ENCODE results near the gene MMP2. TPM values are rescaled to one million over a fixed set of nuclear protein-coding genes. Genes with fewer than 3 reads are reported as not detected.

Gene MMP2
- total RNA-seq (2014; rRNA removed; shearing (Covaris generic)): 278 and 283 TPM in 2 replicates

DNA sequence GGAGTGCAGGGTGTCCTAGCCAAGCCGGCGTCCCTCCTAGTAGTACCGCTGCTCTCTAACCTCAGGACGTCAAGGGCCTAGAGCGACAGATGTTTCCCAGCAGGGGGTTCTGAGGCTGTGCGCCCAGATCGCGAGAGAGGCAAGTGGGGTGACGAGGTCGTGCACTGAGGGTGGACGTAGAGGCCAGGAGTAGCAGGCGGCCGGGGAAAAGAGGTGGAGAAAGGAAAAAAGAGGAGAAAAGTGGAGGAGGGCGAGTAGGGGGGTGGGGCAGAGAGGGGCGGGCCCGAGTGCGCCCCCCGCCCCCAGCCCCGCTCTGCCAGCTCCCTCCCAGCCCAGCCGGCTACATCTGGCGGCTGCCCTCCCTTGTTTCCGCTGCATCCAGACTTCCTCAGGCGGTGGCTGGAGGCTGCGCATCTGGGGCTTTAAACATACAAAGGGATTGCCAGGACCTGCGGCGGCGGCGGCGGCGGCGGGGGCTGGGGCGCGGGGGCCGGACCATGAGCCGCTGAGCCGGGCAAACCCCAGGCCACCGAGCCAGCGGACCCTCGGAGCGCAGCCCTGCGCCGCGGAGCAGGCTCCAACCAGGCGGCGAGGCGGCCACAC, at the start of gene MMP2:
Gene MMP2 (plus strand): TSS at position 372 of the 603 bp plus-strand sequence. CDS start 282 bp downstream, outside the sequence.
- peak; percentile 83 for DNase-seq (ENCODE audit: low spot score)

DNA sequence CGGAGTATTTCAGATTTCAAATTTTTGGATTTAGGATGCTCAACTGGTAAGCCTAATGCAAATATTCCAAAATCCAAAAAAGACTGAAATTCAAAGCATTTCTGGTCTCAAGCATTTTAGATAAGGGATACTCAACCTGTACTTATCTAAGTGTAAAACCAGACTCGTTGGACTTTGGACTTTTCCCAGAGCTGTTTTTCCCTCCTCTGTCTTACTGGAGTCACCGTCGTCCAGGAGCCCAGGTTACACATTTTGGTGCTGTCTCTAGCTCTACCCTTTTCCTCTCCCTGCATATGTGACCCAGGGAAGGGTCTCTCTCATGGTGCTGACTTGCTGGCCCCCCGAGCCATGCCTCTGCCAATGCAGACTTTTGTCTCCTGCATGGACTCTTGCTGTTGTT, 46.0 kb upstream of the MMP2 start:
- no peak for DNase-seq (ENCODE audit: low spot score)

DNA sequence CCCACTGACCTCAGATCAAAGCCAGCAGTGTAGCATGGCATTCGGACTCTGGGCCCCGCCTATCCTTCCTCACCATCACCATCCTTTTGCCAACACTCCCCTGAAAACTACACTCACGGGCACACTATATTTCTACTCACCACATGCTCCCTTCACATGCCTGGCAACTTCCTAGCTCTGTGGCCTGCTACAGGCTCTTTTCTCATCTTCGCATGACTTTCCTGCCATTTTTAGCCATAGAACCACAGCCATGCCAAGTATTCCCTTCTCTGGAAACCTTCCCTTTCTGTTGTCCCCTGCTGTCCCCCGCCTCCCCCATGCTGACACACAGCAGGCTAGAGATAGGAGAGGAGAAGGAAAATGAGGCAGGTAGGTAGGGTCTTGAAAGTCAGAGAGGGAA, 45.5 kb upstream of the MMP2 start:
- no peak for DNase-seq (ENCODE audit: low spot score)

GRCh38 chr16:55434000-55434399, 45.0 kb upstream of the MMP2 start:
- no peak for DNase-seq (ENCODE audit: low spot score)

- no peak for DNase-seq (ENCODE audit: low spot score)
Measured at GRCh38 chr16:55435387-55435786, 43.6 kb upstream of the MMP2 start.

DNA sequence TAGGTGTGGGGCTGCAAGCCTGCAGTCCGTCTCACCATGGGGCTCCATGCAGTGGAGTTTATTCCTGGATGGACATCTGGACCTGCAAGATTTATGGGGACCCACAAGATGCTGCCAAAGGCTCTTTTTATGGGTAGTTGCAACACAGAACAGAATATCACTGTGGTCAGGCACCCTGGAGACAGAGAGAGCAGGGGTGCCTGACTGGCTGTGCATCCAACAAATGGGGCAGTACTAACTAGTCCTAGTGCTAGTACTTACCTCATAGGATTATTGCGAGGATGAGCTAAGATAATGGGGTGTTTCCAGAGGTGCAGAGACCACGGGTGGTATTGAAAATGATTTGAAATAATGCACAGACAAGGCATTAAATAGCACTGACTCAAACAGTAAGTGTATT, 42.4 kb upstream of the MMP2 start:
- DNase-seq (ENCODE audit: low spot score): no peak

- DNase-seq (ENCODE audit: low spot score): no peak
Measured at GRCh38 chr16:55437625-55438024, 41.4 kb upstream of the MMP2 start.

GRCh38 chr16:55438281-55438680, 40.7 kb upstream of the MMP2 start:
- no peak for DNase-seq (ENCODE audit: low spot score)

DNA sequence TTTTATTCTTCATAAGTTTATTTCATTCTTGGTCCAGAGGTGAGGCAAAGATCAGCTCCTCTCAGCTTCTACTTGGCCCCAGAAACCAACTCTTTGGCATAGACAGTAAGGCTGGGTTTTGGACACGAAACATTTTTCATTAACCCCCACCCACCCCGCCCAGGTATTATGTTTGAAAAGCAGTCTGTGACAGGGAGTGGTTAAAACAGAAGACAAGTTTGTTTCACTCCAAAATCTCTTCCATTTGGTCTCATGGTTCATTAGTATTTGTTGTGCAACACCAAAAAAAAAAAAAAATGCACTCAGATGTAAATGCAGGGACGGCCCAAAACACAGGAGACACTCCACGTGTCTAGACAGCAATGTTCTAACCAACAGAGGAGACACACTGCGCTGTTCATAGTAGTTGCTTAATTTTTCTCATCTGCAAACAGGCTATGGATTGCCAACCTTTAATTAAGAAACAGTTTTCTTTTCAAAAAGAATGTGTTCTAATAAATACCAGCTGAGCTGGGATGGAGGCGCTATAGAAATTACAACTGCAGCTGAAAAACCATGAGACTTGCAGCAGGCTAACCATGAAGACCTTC, 39.8 kb upstream of the MMP2 start:
- DNase-seq (ENCODE audit: low spot score): no peak

- DNase-seq (ENCODE audit: low spot score): no peak
Measured at GRCh38 chr16:55443434-55444346, 35.3 kb upstream of the MMP2 start.

DNA sequence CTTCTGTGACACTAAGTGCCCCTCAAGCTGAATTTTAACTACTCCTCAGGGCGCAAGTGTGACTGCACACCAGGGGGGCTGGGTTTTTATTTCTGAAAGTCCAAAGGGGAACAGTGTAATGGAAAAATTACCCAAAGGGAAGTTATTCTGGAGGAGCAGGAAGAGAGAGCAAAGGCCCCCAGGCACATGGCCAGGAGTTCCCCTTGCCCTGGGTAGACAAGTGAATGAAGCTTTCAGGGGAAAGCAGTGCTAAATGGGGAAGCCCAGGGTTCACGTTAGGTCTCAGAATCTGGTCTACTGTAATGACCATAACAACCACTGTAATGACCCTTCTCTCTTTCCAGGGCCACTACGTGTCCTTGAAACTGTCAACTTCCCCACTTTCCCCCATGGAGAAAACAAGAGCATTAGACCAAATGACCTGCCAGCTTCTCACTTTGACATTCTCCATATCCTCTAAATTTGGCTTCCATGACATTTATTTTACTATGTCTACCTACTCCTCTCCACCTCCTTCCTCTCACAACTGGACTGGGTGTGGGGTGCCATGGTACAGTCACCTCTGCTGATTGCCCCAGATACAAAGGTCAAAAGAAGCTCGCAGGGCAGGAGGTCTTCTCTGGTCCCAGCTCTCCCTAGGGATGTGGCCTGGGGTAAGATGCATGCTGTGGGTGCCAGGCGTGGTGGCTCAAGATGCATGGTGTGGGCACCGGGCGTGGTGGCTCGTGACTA, 34.1 kb upstream of the MMP2 start:
- DNase-seq (ENCODE audit: low spot score): no peak

GRCh38 chr16:55447231-55447630, 31.8 kb upstream of the MMP2 start:
- DNase-seq (ENCODE audit: low spot score): no peak

GRCh38 chr16:55452996-55453395, 26.0 kb upstream of the MMP2 start:
- no peak for DNase-seq (ENCODE audit: low spot score)

DNA sequence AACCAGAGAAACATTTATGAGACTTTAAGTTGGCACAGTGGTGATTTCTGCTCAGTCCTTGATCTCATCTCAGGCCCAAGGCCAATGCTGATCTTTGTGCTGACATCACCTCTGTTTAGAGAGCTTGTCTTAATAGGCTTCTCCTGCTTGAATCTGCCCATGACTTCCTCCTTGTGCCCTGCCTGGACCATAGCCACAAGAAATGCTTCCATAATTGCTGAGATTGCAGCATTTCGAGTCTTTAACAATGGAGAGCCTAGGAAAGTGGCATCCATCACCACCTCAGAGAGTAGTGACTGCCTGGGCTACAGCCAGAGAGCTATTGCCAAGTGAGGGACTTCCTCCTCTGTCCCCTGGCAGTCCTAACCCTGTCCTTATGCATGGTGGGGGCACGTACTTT, 25.1 kb upstream of the MMP2 start:
- DNase-seq (ENCODE audit: low spot score): peak; percentile 21

- no peak for DNase-seq (ENCODE audit: low spot score)
Measured at GRCh38 chr16:55454861-55455260, 24.1 kb upstream of the MMP2 start.

- DNase-seq (ENCODE audit: low spot score): no peak
Measured at GRCh38 chr16:55462241-55462640, 16.8 kb upstream of the MMP2 start.

DNA sequence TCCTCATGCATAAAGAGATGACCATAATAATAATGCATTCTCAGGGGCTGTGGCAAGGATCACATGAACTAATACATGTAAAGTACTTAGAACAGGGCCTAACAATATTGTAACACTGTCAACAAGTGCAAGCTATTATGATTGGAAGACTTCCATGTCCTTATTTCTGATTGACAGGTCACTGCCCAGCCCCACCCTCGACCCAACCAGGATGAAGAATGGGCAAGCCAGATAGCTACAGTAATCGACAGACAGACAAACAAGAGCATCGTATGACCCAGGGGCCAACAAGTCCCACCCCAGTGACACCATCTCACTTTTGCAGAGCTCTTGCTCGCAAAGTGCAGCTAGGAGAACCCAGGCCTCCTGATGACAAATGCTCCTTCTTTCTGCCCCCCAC, 14.6 kb upstream of the MMP2 start:
- no peak for DNase-seq (ENCODE audit: low spot score)

GRCh38 chr16:55465077-55465896, 13.7 kb upstream of the MMP2 start:
- DNase-seq (ENCODE audit: low spot score): peak; percentile 81

GRCh38 chr16:55466209-55466608, 12.8 kb upstream of the MMP2 start:
- no peak for DNase-seq (ENCODE audit: low spot score)

GRCh38 chr16:55467898-55468297, 11.1 kb upstream of the MMP2 start:
- DNase-seq (ENCODE audit: low spot score): no peak

DNA sequence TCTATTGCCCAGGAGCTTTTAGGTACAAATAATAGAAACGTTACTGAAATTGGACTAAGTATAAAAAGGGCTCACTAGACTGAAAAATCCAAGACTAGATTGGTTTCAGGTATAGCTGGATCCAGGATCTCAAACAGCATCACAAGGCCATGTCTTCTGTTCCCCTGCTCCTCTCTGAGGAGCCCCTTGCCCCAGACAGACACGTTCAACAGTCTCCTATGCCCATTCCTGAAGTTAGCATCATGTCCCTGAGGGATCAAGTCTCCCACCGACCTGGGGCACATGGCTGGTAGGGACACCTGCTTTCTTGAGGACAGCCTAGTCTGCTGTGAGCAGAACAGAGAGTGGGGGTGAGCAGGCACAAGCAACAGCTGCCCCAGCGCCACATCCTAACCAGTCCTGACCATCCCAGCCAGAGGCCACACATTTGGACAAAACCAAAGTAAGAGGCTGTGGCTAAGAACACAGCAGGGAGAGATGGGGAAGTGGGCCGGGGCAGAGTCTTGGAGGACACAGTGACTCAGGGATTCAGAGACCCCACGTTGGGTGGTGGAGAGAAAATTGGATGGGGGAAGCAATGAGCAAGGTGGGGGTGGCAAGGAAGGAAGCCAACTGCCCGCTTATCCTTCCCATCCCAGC, 10.5 kb upstream of the MMP2 start:
- no peak for DNase-seq (ENCODE audit: low spot score)

Data from H4 (cell line).